ENCODE measurements around the gene ALDH3B1. TPM values are rescaled to one million over a fixed set of nuclear protein-coding genes. Genes with fewer than 3 reads are reported as not detected.
A peak's percentile ranks its signal among the peaks of the same experiment; 100 is the strongest.

Gene ALDH3B1
- total and polyA plus RNA-seq, 2 donors from 2014 or later: 20.9 to 42.7 TPM

DNA sequence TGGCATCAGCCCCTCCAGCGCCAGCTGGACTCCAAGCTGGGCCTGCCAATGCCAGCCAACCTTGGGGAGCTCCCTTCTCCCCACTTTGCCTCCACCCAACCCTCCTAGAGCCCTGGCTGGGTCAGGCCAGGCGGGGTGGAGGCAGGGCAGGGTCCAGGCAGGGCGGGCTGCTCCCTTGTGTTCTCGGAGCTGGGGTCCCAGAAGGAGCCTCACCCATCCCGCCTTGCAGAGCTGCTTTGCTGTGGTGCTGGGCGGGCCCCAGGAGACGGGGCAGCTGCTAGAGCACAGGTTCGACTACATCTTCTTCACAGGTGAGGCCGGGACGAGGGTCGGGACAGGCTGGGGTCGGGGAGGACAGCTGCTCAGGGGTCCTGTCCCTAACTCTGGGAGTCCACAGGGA is 9.4 kb downstream of the ALDH3B1 start:
- DNase-seq: no peak
- Histone ChIP-seq H3K4me1 (ENCODE audit: control insufficient read depth in 2 of 3, insufficient read depth in 2 of 3, low read depth in 1 of 3, low read length in 3 of 3) (peaks cover 0 to 6% (median 0%) of the 10 kb centered on the region in 3 donors), H3K9me3 (ENCODE audit: control insufficient read depth in 2 of 3, insufficient read depth in 1 of 3, low read length in 3 of 3) (no peaks in the 10 kb centered on the region), H3K27ac (ENCODE audit: low read depth in 2 of 2, low read length in 2 of 2) (no peak overlapping the region), H3K9ac (ENCODE audit: low read length in 3 of 3) (no peak overlapping the region), H3K36me3 (ENCODE audit: control insufficient read depth in 2 of 3, insufficient read depth in 3 of 3, low read length in 3 of 3) (no peaks in the 10 kb centered on the region), H3K4me3 (ENCODE audit: low read length in 3 of 3) (no peak overlapping the region), H3K27me3 (ENCODE audit: control insufficient read depth, insufficient read depth, low read length) (no peaks in the 10 kb centered on the region)
- intact Hi-C loops (cut with DNase I): no loop called here
- TF ChIP-seq, protein P1, sequence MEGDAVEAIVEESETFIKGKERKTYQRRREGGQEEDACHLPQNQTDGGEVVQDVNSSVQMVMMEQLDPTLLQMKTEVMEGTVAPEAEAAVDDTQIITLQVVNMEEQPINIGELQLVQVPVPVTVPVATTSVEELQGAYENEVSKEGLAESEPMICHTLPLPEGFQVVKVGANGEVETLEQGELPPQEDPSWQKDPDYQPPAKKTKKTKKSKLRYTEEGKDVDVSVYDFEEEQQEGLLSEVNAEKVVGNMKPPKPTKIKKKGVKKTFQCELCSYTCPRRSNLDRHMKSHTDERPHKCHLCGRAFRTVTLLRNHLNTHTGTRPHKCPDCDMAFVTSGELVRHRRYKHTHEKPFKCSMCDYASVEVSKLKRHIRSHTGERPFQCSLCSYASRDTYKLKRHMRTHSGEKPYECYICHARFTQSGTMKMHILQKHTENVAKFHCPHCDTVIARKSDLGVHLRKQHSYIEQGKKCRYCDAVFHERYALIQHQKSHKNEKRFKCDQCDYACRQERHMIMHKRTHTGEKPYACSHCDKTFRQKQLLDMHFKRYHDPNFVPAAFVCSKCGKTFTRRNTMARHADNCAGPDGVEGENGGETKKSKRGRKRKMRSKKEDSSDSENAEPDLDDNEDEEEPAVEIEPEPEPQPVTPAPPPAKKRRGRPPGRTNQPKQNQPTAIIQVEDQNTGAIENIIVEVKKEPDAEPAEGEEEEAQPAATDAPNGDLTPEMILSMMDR (IDR thresholded peaks at IDR 0.05; ENCODE audit: borderline replicate concordance, extremely low read depth, insufficient read depth): no peak
- no peak for FAIRE-seq

GRCh38 chr11:68020575-68020974 is 10.4 kb downstream of the ALDH3B1 start:
- H3K4me3 ChIP-seq (ENCODE audit: low read length in 3 of 3): no peak overlapping the region
- H3K4me1 ChIP-seq (ENCODE audit: control insufficient read depth in 2 of 3, insufficient read depth in 2 of 3, low read depth in 1 of 3, low read length in 3 of 3): peaks cover 0 to 2% (median 0%) of the 10 kb centered on the region in 3 donors
- H3K9me3 ChIP-seq (ENCODE audit: control insufficient read depth in 2 of 3, insufficient read depth in 1 of 3, low read length in 3 of 3): no peaks in the 10 kb centered on the region
- TF ChIP-seq, protein P1 (IDR thresholded peaks at IDR 0.05; ENCODE audit: borderline replicate concordance, extremely low read depth, insufficient read depth): no peak
- H3K9ac ChIP-seq (ENCODE audit: low read length in 3 of 3): no peak overlapping the region
- intact Hi-C loops (cut with DNase I): no loop called here
- H3K27ac ChIP-seq (ENCODE audit: low read depth in 2 of 2, low read length in 2 of 2): no peak overlapping the region
- DNase-seq (no peak), FAIRE-seq (no peak)
- no peaks in the 10 kb centered on the region for H3K27me3 ChIP-seq (ENCODE audit: control insufficient read depth, insufficient read depth, low read length)
- no peaks in the 10 kb centered on the region for H3K36me3 ChIP-seq (ENCODE audit: control insufficient read depth in 2 of 3, insufficient read depth in 3 of 3, low read length in 3 of 3)

DNA sequence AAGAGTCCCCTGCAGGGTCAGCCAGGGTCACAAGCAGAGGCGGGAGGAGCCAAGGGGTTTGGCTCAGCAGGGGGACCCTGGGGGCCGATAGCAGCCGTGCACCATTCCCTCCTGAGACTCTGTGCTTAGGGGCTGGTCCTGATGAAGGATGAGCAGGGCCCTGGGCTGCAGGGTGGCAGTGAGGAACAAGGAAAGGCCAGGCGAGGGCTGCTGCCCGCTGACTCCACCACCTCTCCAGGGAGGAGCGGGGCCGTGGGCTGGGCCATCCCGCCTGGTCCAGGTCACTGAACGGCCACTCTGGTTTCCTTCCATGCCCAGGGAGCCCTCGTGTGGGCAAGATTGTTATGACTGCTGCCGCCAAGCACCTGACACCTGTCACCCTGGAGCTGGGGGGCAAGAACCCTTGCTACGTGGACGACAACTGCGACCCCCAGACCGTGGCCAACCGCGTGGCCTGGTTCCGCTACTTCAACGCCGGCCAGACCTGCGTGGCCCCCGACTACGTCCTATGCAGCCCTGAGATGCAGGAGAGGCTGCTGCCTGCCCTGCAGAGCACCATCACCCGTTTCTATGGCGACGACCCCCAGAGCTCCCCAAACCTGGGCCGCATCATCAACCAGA is 11.2 kb downstream of the ALDH3B1 start:
- FAIRE-seq: no peak
- TF ChIP-seq, protein P1 (IDR thresholded peaks at IDR 0.05; ENCODE audit: borderline replicate concordance, extremely low read depth, insufficient read depth): peak; percentile 50
- Histone ChIP-seq H3K9me3 (ENCODE audit: control insufficient read depth in 2 of 3, insufficient read depth in 1 of 3, low read length in 3 of 3) (no peaks in the 10 kb centered on the region), H3K4me1 (ENCODE audit: control insufficient read depth in 2 of 3, insufficient read depth in 2 of 3, low read depth in 1 of 3, low read length in 3 of 3) (peaks cover 0 to 2% (median 0%) of the 10 kb centered on the region in 3 donors), H3K36me3 (ENCODE audit: control insufficient read depth in 2 of 3, insufficient read depth in 3 of 3, low read length in 3 of 3) (no peaks in the 10 kb centered on the region), H3K4me3 (ENCODE audit: low read length in 3 of 3) (no peak overlapping the region), H3K27ac (ENCODE audit: low read depth in 2 of 2, low read length in 2 of 2) (no peak overlapping the region), H3K9ac (ENCODE audit: low read length in 3 of 3) (no peak overlapping the region), H3K27me3 (ENCODE audit: control insufficient read depth, insufficient read depth, low read length) (no peaks in the 10 kb centered on the region)
- peak in 3 of 5 donors; percentile 43 to 84 (median 49) for DNase-seq
- intact Hi-C loops (cut with DNase I): no loop called here

DNA sequence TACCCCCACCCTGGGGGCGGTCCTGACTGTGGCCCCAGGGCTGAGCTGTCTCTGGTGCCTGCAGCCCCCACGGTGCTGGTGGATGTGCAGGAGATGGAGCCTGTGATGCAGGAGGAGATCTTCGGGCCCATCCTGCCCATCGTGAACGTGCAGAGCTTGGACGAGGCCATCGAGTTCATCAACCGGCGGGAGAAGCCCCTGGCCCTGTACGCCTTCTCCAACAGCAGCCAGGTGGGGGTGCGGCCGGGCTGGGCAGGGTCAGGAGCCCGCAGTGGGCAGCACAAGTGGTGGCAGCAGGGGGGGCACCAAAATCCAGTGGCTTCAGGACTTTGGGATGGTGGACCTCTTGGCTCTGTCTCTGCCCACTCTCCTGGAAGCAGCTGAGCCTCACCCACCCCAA is 12.4 kb downstream of the ALDH3B1 start:
- DNase-seq: no peak
- Histone ChIP-seq H3K4me3 (ENCODE audit: low read length in 3 of 3) (no peak overlapping the region), H3K27ac (ENCODE audit: low read depth in 2 of 2, low read length in 2 of 2) (no peak overlapping the region), H3K27me3 (ENCODE audit: control insufficient read depth, insufficient read depth, low read length) (no peaks in the 10 kb centered on the region), H3K9ac (ENCODE audit: low read length in 3 of 3) (no peak overlapping the region), H3K4me1 (ENCODE audit: control insufficient read depth in 2 of 3, insufficient read depth in 2 of 3, low read depth in 1 of 3, low read length in 3 of 3) (peaks cover 0 to 2% (median 0%) of the 10 kb centered on the region in 3 donors), H3K36me3 (ENCODE audit: control insufficient read depth in 2 of 3, insufficient read depth in 3 of 3, low read length in 3 of 3) (no peaks in the 10 kb centered on the region), H3K9me3 (ENCODE audit: control insufficient read depth in 2 of 3, insufficient read depth in 1 of 3, low read length in 3 of 3) (no peaks in the 10 kb centered on the region)
- TF ChIP-seq, protein P1 (IDR thresholded peaks at IDR 0.05; ENCODE audit: borderline replicate concordance, extremely low read depth, insufficient read depth): no peak
- intact Hi-C loops (cut with DNase I): no loop called here
- FAIRE-seq: no peak
